ENCODE results near the gene MBLAC2.

MBLAC2 gene

DNA sequence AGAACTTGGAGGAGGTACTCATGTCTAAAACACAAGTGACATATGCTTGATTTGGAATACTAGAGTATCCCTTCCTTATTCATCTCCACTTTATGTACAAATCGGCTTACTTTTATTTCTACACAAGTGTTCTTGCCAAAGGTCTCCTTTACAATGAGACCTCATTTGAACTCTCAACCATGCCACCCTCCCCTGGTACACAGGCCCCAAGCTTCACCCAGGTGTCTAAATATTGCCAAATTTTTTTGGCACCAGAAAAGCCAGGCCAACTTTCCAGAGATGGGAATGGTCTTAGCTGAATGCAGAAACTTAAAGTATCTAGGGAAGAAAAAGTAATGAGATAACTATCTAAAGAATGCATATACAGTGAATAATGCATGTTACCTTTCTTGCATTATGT is 35.9 kb upstream of the MBLAC2 start:
- TF ChIP-seq POLR2AphosphoS5 (IDR thresholded peaks at IDR 0.05; ENCODE audit: low read depth, low read length) (no peak), TAF1 (IDR thresholded peaks at IDR 0.05; ENCODE audit: borderline replicate concordance, insufficient read depth, low read length) (no peak), FOXP2 (optimal IDR thresholded peaks at IDR 0.05; ENCODE audit: borderline replicate concordance, extremely low read depth, extremely low read length, insufficient read depth) (no peak), SIN3A (IDR thresholded peaks at IDR 0.05; ENCODE audit: borderline replicate concordance, insufficient read depth, low read length) (no peak)
- TF ChIP-seq, protein P1, sequence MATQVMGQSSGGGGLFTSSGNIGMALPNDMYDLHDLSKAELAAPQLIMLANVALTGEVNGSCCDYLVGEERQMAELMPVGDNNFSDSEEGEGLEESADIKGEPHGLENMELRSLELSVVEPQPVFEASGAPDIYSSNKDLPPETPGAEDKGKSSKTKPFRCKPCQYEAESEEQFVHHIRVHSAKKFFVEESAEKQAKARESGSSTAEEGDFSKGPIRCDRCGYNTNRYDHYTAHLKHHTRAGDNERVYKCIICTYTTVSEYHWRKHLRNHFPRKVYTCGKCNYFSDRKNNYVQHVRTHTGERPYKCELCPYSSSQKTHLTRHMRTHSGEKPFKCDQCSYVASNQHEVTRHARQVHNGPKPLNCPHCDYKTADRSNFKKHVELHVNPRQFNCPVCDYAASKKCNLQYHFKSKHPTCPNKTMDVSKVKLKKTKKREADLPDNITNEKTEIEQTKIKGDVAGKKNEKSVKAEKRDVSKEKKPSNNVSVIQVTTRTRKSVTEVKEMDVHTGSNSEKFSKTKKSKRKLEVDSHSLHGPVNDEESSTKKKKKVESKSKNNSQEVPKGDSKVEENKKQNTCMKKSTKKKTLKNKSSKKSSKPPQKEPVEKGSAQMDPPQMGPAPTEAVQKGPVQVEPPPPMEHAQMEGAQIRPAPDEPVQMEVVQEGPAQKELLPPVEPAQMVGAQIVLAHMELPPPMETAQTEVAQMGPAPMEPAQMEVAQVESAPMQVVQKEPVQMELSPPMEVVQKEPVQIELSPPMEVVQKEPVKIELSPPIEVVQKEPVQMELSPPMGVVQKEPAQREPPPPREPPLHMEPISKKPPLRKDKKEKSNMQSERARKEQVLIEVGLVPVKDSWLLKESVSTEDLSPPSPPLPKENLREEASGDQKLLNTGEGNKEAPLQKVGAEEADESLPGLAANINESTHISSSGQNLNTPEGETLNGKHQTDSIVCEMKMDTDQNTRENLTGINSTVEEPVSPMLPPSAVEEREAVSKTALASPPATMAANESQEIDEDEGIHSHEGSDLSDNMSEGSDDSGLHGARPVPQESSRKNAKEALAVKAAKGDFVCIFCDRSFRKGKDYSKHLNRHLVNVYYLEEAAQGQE (IDR thresholded peaks at IDR 0.05; ENCODE audit: insufficient read depth in 1 of 2, low read depth in 2 of 2, low read length in 2 of 2), result no peak

DNA sequence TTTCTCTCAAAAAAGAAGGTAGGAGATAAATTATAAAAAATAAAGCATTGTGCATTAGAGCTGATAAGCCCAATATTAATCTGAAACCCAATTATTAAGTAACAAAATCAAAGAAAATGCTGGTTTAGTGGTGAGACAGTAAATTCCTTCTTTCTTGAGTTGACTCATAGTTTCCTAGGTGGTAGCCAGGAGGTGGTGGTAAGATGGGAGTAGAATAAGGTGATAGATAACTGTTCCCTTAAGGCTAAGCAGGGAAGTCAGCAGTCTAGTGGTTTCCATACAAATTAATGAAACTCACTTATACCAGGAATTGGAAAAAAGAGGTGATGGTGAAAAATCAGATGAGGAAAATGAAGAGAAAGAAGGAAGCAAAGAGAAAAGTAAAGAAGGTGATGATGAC is 31.6 kb upstream of the MBLAC2 start:
- TF ChIP-seq, protein P1 (IDR thresholded peaks at IDR 0.05; ENCODE audit: insufficient read depth in 1 of 2, low read depth in 2 of 2, low read length in 2 of 2), result no peak
- TF ChIP-seq TAF1 (IDR thresholded peaks at IDR 0.05; ENCODE audit: borderline replicate concordance, insufficient read depth, low read length) (no peak), SIN3A (IDR thresholded peaks at IDR 0.05; ENCODE audit: borderline replicate concordance, insufficient read depth, low read length) (no peak), POLR2AphosphoS5 (IDR thresholded peaks at IDR 0.05; ENCODE audit: low read depth, low read length) (no peak), FOXP2 (optimal IDR thresholded peaks at IDR 0.05; ENCODE audit: borderline replicate concordance, extremely low read depth, extremely low read length, insufficient read depth) (no peak)

DNA sequence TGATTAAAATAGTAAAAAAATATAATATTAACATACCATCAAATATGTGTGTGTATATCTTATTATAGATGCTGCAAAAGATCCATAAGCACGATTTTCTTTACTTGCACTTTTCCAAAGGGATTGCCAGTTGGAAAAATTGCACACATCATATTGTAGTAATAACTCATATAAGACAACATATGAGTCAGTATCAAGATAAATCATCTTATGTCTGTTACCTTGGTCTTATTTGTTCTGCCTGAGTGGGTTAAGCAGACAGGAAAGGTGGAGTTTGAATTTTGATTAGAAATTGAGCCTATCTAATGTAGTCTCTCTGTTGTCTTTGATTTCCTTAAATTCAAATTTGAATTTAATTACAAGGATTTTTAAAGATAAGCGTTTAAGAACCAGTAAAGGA is 30.2 kb upstream of the MBLAC2 start:
- TF ChIP-seq SIN3A (IDR thresholded peaks at IDR 0.05; ENCODE audit: borderline replicate concordance, insufficient read depth, low read length) (no peak), POLR2AphosphoS5 (IDR thresholded peaks at IDR 0.05; ENCODE audit: low read depth, low read length) (no peak), TAF1 (IDR thresholded peaks at IDR 0.05; ENCODE audit: borderline replicate concordance, insufficient read depth, low read length) (no peak)
- TF ChIP-seq, protein P1 (IDR thresholded peaks at IDR 0.05; ENCODE audit: insufficient read depth in 1 of 2, low read depth in 2 of 2, low read length in 2 of 2), result no peak

DNA sequence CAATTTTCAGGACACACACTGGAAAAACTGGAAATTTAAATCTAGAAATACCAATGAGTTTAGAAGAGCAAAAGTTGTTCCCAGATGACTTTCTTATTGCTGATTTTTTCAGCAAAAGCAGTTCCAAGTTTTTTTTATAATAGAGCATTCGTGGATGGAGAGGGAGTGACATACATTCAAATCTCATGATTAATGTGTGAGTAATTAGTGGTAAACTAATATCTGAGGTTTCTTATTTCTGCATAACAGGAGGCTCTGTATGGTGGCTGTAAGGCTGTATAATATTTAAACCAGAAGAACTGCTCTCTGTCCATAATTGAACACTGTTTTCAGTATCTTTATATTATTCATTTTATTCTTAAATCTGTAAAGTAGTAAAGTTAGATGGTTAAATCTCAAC is 29.0 kb upstream of the MBLAC2 start:
- TF ChIP-seq SIN3A (IDR thresholded peaks at IDR 0.05; ENCODE audit: borderline replicate concordance, insufficient read depth, low read length) (no peak), TAF1 (IDR thresholded peaks at IDR 0.05; ENCODE audit: borderline replicate concordance, insufficient read depth, low read length) (no peak), FOXP2 (optimal IDR thresholded peaks at IDR 0.05; ENCODE audit: borderline replicate concordance, extremely low read depth, extremely low read length, insufficient read depth) (no peak), POLR2AphosphoS5 (IDR thresholded peaks at IDR 0.05; ENCODE audit: low read depth, low read length) (no peak)
- TF ChIP-seq, protein P1 (IDR thresholded peaks at IDR 0.05; ENCODE audit: insufficient read depth in 1 of 2, low read depth in 2 of 2, low read length in 2 of 2), result no peak

DNA sequence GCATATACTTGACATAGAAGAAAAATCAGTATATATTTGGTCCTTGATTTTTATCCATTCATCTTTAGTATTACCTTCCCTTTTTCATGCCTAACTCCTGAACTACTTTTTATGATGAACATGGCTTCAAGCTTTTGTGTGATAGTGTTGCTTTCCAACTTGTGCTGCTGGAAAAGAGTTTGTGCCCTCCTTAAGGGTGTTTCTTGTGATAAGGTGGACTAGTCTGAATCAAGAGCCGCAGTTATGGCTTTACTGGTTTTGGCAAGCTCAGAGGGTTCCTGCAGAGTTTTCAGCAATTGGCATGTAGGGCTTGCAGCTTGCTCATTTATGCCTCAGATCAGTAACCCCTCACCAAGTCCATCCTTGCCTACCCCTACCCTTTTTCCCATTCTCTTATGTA is 20.6 kb upstream of the MBLAC2 start:
- TF ChIP-seq TAF1 (IDR thresholded peaks at IDR 0.05; ENCODE audit: borderline replicate concordance, insufficient read depth, low read length) (no peak), SIN3A (IDR thresholded peaks at IDR 0.05; ENCODE audit: borderline replicate concordance, insufficient read depth, low read length) (no peak), FOXP2 (optimal IDR thresholded peaks at IDR 0.05; ENCODE audit: borderline replicate concordance, extremely low read depth, extremely low read length, insufficient read depth) (no peak), POLR2AphosphoS5 (IDR thresholded peaks at IDR 0.05; ENCODE audit: low read depth, low read length) (no peak)
- TF ChIP-seq, protein P1 (IDR thresholded peaks at IDR 0.05; ENCODE audit: insufficient read depth in 1 of 2, low read depth in 2 of 2, low read length in 2 of 2), result no peak
